H9 (cell line): ENCODE results near the gene TRIM26. TPM values are rescaled to one million over a fixed set of nuclear protein-coding genes. Genes with fewer than 3 reads are reported as not detected.

ENCODE experiments used
- DNase-seq: peaks from one replicate; pipeline ENCODE4 v3.0.0-alpha.2; 2017
- H2AFZ ChIP-seq: one replicate; pipeline ENCODE4 v1.6.1; 2013; ENCODE audit warnings: mild to moderate bottlenecking, low read length, control low read depth, moderate library complexity
- H2AK5ac ChIP-seq: 2 replicates; pipeline ENCODE4 v1.6.1; 2013; ENCODE audit warnings: low read length, control low read depth, mixed read lengths; ENCODE audit not compliant: insufficient read length
- H2BK120ac ChIP-seq: one replicate; pipeline ENCODE4 v1.6.1; 2013; ENCODE audit warnings: low read depth, mild to moderate bottlenecking, low read length, control low read depth, inconsistent platforms; ENCODE audit not compliant: poor library complexity, severe bottlenecking
- H2BK12ac ChIP-seq: 2 replicates; pipeline ENCODE4 v1.6.1; 2013; ENCODE audit warnings: low read length, control low read depth, mixed read lengths, low read depth; ENCODE audit not compliant: insufficient read length
- H2BK15ac ChIP-seq: 2 replicates; pipeline ENCODE4 v1.6.1; 2013; ENCODE audit warnings: low read depth, low read length, control low read depth
- H2BK20ac ChIP-seq: one replicate; pipeline ENCODE4 v1.6.1; 2013; ENCODE audit warnings: low read depth, mild to moderate bottlenecking, low read length, control low read depth, inconsistent platforms; ENCODE audit not compliant: poor library complexity, severe bottlenecking
- H2BK5ac ChIP-seq: 2 replicates; pipeline ENCODE4 v1.6.1; 2013; ENCODE audit warnings: low read length, control low read depth, mixed read lengths; ENCODE audit not compliant: insufficient read length
- H3K14ac ChIP-seq: 2 replicates; pipeline ENCODE4 v1.6.1; 2013; ENCODE audit warnings: low read length, control low read depth; ENCODE audit not compliant: insufficient read depth
- H3K18ac ChIP-seq: 2 replicates; pipeline ENCODE4 v1.6.1; 2013; ENCODE audit warnings: low read depth, mild to moderate bottlenecking, mixed read lengths, low read length, control low read depth; ENCODE audit not compliant: insufficient read length
- H3K23ac ChIP-seq: 2 replicates; pipeline ENCODE4 v1.6.1; 2013; ENCODE audit warnings: low read length, control low read depth, mixed read lengths, low read depth; ENCODE audit not compliant: insufficient read length
- H3K23me2 ChIP-seq: 2 replicates; pipeline ENCODE4 v1.6.1; 2013; ENCODE audit warnings: low read depth, mild to moderate bottlenecking, mixed read lengths, low read length, control low read depth; ENCODE audit not compliant: insufficient read length, poor library complexity, severe bottlenecking
- H3K27ac ChIP-seq: 2 replicates; pipeline ENCODE4 v1.5.1; 2013; ENCODE audit warnings: low read length, control low read depth, mixed read lengths, low read depth; ENCODE audit not compliant: insufficient read length
- H3K27me3 ChIP-seq: 2 replicates; pipeline ENCODE4 v1.6.1; 2013; ENCODE audit warnings: low read length, control low read depth, inconsistent platforms; ENCODE audit not compliant: insufficient read depth
- H3K4ac ChIP-seq: 2 replicates; pipeline ENCODE4 v1.6.1; 2013; ENCODE audit warnings: low read depth, mild to moderate bottlenecking, control low read depth, inconsistent platforms, low read length, moderate library complexity
- H3K4me1 ChIP-seq: 2 replicates; pipeline ENCODE4 v1.6.1; 2013; ENCODE audit warnings: low read length, control low read depth, inconsistent platforms; ENCODE audit not compliant: insufficient read depth
- H3K4me2 ChIP-seq: 2 replicates; pipeline ENCODE4 v1.6.1; 2013; ENCODE audit warnings: low read length, control low read depth, mixed read lengths; ENCODE audit not compliant: insufficient read length, insufficient read depth
- H3K56ac ChIP-seq: 2 replicates; pipeline ENCODE4 v1.6.1; 2013; ENCODE audit warnings: low read depth, mild to moderate bottlenecking, mixed read lengths, low read length, control low read depth; ENCODE audit not compliant: insufficient read length
- H3K79me1 ChIP-seq: 2 replicates; pipeline ENCODE4 v1.6.1; 2013; ENCODE audit warnings: low read depth, mild to moderate bottlenecking, moderate library complexity, low read length, control low read depth, inconsistent platforms; ENCODE audit not compliant: insufficient read depth, poor library complexity, severe bottlenecking
- H3K79me2 ChIP-seq: 2 replicates; pipeline ENCODE4 v1.6.1; 2013; ENCODE audit warnings: low read length, control low read depth, inconsistent platforms; ENCODE audit not compliant: insufficient read depth
- H3K9ac ChIP-seq: 2 replicates; pipeline ENCODE4 v1.6.1; 2013; ENCODE audit warnings: low read length, control low read depth, mixed read lengths; ENCODE audit not compliant: insufficient read length; ENCODE audit errors: extremely low read depth
- H3K9me3 ChIP-seq: one replicate; pipeline ENCODE4 v1.6.1; 2013; ENCODE audit warnings: low read depth, low read length, inconsistent platforms; ENCODE audit not compliant: control insufficient read depth
- H3T11ph ChIP-seq: one replicate; pipeline ENCODE4 v1.6.1; 2013; ENCODE audit warnings: mild to moderate bottlenecking, low read length, control low read depth, inconsistent platforms
- H4K20me1 ChIP-seq: one replicate; pipeline ENCODE4 v1.6.1; 2013; ENCODE audit not compliant: control insufficient read depth, insufficient read length, insufficient read depth
- H4K5ac ChIP-seq: 2 replicates; pipeline ENCODE4 v1.6.1; 2013; ENCODE audit warnings: low read depth, mild to moderate bottlenecking, mixed read lengths, low read length, control low read depth; ENCODE audit not compliant: insufficient read length
- H4K8ac ChIP-seq: replicated peaks from 2 replicates; pipeline ENCODE4 v1.6.1; 2013; ENCODE audit warnings: low read length, control low read depth, mixed read lengths, low read depth; ENCODE audit not compliant: insufficient read length
- H4K91ac ChIP-seq: 2 replicates; pipeline ENCODE4 v1.6.1; 2013; ENCODE audit warnings: low read depth, mild to moderate bottlenecking, moderate library complexity, mixed read lengths, low read length, control low read depth; ENCODE audit not compliant: insufficient read length
- H3K27ac Mint-ChIP-seq, 3 experiments: 2 replicates in 2 of 3; 3 replicates in 1 of 3; pipeline ENCODE4 v1.8.0; 2020 to 2021; ENCODE audit warnings: mixed read lengths in 3 of 3, mild to moderate bottlenecking in 1 of 3, moderate library complexity in 1 of 3
- H3K27me3 Mint-ChIP-seq: 2 replicates; pipeline ENCODE4 v1.8.0; 2021; ENCODE audit warnings: low read depth, mild to moderate bottlenecking, moderate library complexity, mixed read lengths
- H3K36me3 Mint-ChIP-seq, 3 experiments: 2 replicates in 2 of 3; 3 replicates in 1 of 3; pipeline ENCODE4 v1.8.0; 2020 to 2021; ENCODE audit warnings: low read depth in 3 of 3, mixed read lengths in 3 of 3; ENCODE audit not compliant: insufficient read depth in 1 of 3
- H3K4me1 Mint-ChIP-seq, 2 experiments: 2 replicates each; pipeline ENCODE4 v1.8.0; 2020; ENCODE audit warnings: mixed read lengths in 2 of 2
- H3K4me3 Mint-ChIP-seq, 2 experiments: 2 replicates in 1 of 2; 3 replicates in 1 of 2; pipeline ENCODE4 v1.8.0; 2020 to 2021; ENCODE audit warnings: mild to moderate bottlenecking in 2 of 2, mixed read lengths in 2 of 2, moderate library complexity in 1 of 2
- H3K9me3 Mint-ChIP-seq, 2 experiments: 2 replicates in 1 of 2; 3 replicates in 1 of 2; pipeline ENCODE4 v1.8.0; 2020; ENCODE audit warnings: mild to moderate bottlenecking in 2 of 2, mixed read lengths in 2 of 2, moderate library complexity in 1 of 2
- WGBS: extraction: QIAGEN DNeasy Blood & Tissue Kit; methylation state at CpG from one replicate; pipeline ENCODE4 v1.1.7; 2013; ENCODE audit warnings: missing lambda C conversion rate, low lambda C conversion rate, mixed read lengths; ENCODE audit not compliant: insufficient read length; ENCODE audit errors: extremely low coverage; 5-methylcytosine and 5-hydroxymethylcytosine counted together
- total RNA-seq: library from RNA; stranded (reverse); gene quantifications from 2 replicates; pipeline ENCODE4 v1.2.1, GENCODE V29; 2021
- TF ChIP-seq, protein P1 (sequence below): fragments of 200-600 bp; sonication (generic); conservative IDR thresholded peaks from 3 replicates; pipeline ENCODE4 v1.8.0; 2021; ENCODE audit warnings: antibody characterized with exemption, mild to moderate bottlenecking

TRIM26 gene
- total RNA-seq, 1 experiment from 2014 or later = 35.8 TPM

DNA sequence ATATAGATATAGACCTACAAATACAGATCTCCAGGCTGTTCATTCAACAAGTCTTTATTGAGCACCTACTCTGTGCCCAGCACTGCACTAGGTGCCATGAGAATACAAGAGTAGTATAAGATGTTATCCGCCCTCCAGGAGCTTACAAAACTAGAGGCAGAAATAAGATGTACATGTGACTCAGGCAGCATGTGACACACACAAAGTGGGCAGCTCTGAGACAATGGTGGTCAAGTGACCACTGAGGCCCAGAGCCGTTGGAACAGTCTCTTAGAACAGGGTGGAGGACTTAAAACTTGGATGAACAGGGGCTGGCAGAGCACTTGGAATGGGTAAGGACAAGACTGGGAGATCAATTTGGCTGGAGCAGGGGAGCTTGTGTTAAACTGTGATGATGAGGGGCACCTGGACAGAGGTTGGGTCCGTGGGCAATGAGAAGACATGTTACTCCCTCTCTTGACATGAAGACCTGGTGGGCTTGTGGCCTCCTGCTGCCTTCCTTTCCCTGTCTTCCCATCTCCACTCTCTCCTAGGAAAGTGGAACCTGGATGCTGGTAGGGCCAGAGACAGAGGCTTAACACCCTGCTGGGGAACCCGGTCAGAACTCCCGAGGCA is 28.7 kb downstream of the TRIM26 start:
- no peaks in the 10 kb centered on the region for H3K4me1 ChIP-seq
- no peak overlapping the region for H2BK120ac ChIP-seq
- H3K79me2 ChIP-seq = no peaks in the 10 kb centered on the region
- H2BK15ac ChIP-seq = no peak overlapping the region
- no peak overlapping the region for H3K27ac ChIP-seq
- H3T11ph ChIP-seq = no peak overlapping the region
- no peaks in the 10 kb centered on the region for H3K4me1 Mint-ChIP-seq
- H3K9me3 ChIP-seq = no peaks in the 10 kb centered on the region
- H3K9me3 Mint-ChIP-seq = peaks cover 0 to 5% of the 10 kb centered on the region in 2 experiments; a peak in 3 of 5 replicates
- TF ChIP-seq, protein P1, sequence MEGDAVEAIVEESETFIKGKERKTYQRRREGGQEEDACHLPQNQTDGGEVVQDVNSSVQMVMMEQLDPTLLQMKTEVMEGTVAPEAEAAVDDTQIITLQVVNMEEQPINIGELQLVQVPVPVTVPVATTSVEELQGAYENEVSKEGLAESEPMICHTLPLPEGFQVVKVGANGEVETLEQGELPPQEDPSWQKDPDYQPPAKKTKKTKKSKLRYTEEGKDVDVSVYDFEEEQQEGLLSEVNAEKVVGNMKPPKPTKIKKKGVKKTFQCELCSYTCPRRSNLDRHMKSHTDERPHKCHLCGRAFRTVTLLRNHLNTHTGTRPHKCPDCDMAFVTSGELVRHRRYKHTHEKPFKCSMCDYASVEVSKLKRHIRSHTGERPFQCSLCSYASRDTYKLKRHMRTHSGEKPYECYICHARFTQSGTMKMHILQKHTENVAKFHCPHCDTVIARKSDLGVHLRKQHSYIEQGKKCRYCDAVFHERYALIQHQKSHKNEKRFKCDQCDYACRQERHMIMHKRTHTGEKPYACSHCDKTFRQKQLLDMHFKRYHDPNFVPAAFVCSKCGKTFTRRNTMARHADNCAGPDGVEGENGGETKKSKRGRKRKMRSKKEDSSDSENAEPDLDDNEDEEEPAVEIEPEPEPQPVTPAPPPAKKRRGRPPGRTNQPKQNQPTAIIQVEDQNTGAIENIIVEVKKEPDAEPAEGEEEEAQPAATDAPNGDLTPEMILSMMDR = no peak
- no CpG with 5 or more reads among the region's 5 CpGs for WGBS
- no peak overlapping the region for H4K5ac ChIP-seq
- no peak for DNase-seq
- H3K14ac ChIP-seq = no peak overlapping the region
- no peak overlapping the region for H3K4me3 Mint-ChIP-seq
- H3K23ac ChIP-seq = no peak overlapping the region
- no peaks in the 10 kb centered on the region for H3K27me3 ChIP-seq
- H3K4me2 ChIP-seq = no peak overlapping the region
- no peaks in the 10 kb centered on the region for H4K20me1 ChIP-seq
- H2AK5ac ChIP-seq = no peak overlapping the region
- no peak overlapping the region for H2BK12ac ChIP-seq
- peaks cover 8% of the 10 kb centered on the region for H3K27me3 Mint-ChIP-seq
- H2BK20ac ChIP-seq = no peak overlapping the region
- no peak overlapping the region for H4K8ac ChIP-seq
- H2AFZ ChIP-seq = no peak overlapping the region
- no peaks in the 10 kb centered on the region for H3K79me1 ChIP-seq
- no peak overlapping the region for H3K56ac ChIP-seq
- H3K23me2 ChIP-seq = no peaks in the 10 kb centered on the region
- no peak overlapping the region for H2BK5ac ChIP-seq
- no peak overlapping the region for H4K91ac ChIP-seq
- H3K9ac ChIP-seq = no peak overlapping the region
- peaks cover 26 to 44% (median 43%) of the 10 kb centered on the region in 3 experiments for H3K36me3 Mint-ChIP-seq
- H3K4ac ChIP-seq = no peak overlapping the region
- H3K27ac Mint-ChIP-seq = no peak overlapping the region
- H3K18ac ChIP-seq = no peak overlapping the region
